ENCODE data around the gene KSR2.

Gene KSR2

DNA sequence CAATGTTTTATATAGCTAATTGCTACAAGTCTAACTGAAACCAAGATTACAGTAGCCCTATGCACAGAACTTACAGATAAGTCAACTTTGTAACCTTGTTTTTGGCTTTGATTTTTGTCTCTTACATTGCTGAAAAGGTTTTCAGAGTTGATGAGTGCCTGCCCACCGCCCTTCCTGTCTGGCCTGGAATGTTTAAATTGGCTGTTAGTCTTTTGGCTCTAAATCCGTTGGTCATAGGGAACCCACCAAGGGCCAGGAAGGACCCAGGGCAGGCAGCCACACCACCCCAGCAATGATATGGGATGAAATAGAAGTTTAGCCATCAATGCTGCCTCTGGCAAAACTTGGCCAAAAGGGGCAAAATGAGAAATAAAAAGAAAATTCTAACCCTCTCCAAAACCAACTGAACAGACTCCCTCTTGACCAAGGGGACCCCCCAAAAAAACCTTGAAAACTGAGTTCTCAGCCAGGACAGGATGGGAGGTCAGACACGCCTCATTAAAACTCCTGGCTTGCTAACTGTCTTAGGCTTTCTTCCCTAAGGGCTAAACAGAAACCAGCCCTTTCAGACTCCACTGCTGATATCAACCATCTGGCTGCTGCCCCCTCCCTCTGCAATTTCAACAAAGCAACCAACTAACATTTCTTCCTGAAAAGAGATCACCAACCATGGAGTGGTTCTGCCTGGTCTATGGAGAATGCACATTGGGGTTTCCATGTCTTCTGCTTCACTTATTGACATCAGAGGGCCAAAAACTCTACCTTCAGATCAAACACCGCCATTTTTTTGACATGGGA, 365.3 kb downstream of the KSR2 start:
- DNase-seq: no peak

DNA sequence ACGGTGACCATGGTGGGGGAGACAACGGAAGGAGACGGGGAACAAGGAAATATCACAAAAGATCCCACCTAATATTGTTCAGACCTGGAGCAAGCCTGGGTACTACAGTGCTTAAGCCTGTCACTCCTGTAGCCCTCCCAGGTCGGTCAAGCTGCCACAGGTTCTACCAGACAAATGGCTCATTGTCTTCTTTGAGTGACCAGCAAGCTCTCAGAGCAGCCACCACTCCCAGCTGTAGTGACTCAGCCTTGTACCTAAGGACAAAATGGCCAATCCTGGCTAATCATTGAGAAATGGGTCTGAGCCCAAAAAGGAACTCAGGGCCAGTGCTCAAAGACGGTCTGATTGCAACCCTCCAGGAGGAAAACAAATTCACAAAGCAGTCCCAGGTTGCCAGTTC, 368.9 kb downstream of the KSR2 start:
- DNase-seq: no peak

DNA sequence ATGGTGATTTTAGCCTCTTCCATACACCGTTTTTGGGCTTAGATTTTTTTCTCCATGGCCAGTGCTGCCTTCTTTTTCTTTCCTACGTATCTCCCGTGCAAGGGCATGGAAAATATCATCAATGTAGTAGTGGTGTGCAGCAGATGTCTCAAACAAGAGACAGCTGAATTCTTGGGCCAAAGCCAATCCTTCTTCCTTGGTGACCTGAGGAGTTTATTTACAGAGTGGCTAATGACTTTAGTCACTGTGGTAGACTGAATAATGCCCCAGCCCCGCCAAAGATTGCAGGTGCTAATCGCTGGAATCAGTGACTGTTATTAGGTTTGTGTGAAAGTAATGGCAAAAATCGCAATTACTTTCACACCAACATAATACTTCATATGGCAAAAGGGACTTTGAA, 371.8 kb downstream of the KSR2 start:
- DNase-seq: no peak

DNA sequence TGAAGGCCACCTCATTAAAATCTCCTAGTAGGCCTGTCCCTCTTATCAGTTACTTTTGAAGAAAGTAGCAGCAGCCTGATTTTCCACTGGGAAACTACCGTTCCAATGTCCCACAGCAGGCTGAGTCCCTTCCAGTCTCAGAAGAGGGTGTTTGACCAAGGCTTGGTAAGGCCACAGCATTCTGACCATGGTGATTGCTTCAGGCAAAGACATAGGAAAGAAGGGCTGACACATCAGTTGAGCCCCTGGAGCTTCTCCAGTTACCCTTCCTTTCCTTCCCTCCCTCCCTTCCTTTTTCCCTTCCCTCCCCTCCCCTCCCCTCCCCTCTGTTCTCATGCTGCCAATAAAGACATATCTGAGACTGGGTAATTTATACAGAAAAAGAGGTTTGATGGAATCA, 373.0 kb downstream of the KSR2 start:
- DNase-seq: no peak

DNA sequence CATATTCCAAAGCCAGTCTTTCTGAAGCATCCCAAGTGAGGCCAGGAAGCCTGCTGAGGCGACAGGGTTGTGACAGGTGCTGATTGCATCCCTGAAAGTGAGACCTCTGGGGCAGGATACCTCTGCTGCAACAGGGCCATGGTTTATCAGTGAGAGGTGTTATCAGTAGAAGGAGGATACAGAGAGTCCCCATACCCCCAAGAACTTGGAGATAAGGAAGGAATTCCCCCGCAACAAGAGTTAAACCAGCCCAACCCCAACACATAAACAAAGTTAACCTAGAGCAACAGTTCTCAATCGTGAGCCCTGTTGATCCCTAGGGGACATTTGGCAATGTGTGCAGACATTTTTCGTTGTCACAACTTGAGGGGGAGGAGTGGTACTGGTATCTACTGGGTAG, 374.3 kb downstream of the KSR2 start:
- no peak for DNase-seq

DNA sequence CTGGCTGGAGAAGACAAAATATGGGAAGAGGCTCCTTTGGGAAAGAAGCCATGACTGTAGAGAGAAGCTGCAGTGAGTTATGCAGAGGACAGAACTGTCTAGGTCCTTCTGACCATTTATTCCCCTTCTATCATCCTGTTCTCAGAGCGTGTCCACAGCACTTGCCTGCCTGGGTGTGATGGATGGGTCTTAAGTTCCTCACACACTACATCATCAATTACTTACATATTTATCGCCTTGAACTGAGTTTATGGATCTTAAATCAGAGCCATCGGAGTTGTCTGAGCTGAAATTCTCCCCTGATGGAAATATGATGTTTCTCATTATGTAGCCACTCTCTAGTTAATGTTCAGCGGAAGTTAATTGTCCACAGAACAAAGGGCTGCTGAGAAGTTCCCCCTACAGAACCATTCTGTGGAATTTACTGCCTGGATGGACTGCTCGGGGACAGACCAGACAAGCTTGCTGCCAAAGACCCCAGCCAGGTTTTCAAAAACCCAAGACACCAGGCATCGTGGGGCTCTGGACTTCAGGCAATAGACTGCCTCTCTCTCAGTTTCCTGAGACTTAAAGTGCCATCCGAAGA, 374.9 kb downstream of the KSR2 start:
- DNase-seq: no peak

GRCh38 chr12:117592588-117593305, 376.0 kb downstream of the KSR2 start:
- no peak for DNase-seq

- DNase-seq: no peak
Observed at GRCh38 chr12:117590999-117591398, 377.8 kb downstream of the KSR2 start.

DNA sequence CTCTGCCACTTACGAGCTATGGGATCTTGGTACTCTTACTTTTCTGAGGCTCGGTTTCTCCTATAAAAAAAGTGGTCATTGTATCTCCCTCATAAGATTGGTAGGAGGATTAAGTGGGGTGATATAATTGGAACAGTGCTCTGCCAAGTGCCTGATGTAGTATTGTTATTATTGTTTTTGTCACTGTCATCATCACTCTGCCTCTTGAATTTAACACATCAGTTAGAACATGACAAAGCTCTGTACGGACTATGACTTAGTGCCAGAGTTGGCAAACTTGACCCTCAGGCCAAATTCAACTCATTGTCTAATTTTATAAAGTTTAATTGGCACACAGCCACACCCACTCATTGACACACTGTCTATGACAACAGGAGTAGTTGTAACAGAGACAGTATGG, 378.4 kb downstream of the KSR2 start:
- no peak for DNase-seq

GRCh38 chr12:117589021-117589420, 379.8 kb downstream of the KSR2 start:
- DNase-seq: no peak

DNA sequence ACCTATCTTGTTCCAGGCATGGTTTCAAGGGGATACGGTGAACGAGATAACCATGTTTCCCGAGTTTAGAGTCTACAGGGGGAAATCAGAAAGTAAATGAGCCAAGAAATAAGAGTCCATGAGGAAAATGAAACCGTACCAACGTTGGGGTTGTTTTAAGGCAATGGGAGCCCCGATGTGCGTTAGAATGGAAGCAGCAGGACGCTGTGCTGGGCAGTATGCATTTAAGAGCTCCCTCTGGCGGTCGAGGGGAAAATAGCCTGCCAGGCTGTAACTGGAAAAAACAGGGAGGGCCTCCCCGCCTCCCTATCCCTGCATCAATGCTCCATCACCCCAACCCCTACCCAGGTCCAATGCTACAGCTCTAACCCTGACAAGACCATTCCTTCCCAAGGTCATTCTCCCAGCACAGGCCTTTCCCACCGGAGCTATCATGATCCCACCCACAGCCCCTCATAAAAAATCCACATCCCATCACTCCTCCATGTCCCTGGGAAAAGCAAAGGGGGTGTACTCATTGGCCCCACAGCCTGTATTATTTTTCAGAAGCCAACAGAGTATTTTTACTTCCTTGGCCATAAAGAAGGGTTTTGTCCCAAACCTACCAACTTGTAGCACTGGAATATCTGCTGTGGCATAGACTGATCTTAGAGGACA, 381.0 kb downstream of the KSR2 start:
- DNase-seq: peak; percentile 17 to 23

DNA sequence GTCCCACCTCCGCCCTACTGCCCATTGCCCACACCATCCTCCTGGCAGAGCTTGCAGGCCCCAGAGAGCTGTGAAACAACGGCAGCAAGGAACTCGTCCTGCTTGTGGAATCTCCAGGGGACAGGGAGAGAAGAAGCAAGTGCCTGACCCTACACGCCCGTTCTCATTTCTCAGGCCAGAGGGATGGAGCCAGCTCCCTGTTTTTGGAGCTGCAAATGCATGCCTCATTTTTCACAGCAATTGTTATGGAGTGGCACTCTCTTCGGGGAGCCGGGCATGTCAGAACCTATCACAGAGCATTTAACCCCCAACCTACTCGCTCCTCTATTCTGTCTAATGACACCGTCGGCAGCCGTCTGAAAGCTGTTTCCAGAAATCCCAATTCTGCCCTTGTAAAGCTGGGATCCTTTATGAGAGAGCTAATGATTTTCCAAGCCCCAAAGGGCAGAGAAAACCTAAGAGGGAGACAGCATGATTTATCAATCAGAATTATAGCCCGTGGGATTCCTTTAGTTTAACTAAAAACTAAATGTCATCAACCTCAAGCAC, 385.0 kb downstream of the KSR2 start:
- DNase-seq: no peak

DNA sequence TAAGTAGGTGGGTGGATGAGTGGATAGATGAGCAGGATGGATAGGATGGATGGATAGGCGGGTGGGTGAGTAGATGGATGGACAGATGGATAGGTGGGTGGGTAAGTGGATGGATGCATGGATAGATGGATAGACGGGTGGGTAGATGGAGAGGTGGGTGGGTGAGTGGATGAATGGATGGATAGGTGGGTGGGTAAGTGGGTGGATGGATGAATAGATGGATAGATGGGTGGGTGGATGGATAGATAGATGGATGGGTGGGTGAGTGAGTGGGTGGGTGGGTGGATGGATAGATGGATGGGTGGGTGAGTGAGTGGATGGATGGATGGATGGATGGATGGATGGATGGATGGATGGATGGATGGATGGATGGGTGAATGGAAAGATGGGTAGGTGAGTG, 385.7 kb downstream of the KSR2 start:
- no peak for DNase-seq

DNA sequence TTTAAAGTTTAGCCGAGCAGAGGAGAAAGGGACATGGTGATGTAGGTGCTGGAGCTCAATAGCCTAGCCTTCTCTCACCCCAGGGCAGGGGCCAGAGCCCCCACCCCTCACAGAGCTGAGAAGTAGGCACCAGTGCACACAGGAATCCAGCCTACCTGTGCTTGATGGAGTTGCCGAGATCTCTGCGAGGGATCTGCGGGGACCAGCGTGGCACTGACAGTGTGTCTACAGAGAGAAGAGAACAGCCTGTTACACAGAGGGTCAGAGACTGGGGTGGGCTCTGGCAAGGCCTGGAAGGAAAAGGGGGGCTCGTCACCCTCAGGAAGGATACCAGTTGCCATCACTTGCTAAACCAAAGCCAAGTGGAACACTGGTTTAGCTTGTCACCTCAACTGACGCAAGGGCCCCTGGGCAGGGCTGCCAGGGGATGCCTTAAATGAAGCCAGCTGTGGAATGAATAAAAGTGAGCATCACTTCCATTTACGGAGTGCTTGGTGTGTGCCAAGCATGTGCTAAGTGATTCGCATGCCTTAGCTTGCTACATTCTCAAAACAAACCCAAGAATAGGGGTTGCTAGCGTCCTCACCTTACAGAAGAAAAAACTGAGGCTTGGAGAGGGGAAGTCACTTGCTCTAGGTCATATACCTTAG, 386.5 kb downstream of the KSR2 start:
- DNase-seq: no peak

DNA sequence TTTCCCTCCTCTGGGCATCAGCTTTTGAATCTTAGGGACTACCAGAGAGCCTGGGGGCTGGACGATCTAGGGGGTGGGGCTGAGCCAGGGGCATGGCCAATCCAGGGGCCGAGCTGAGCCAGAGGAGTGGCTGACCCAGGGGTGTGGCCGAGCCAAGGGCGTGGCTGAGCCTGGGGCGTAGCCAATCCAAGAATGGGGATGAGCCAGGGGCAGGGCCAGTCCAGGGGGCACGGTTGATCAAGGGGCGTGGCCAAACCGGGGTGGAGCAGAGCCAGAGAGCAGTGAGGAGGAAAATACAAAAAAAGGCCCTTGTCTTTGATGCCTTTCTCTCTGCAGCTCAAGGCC, 388.1 kb downstream of the KSR2 start:
- no peak for DNase-seq

DNA sequence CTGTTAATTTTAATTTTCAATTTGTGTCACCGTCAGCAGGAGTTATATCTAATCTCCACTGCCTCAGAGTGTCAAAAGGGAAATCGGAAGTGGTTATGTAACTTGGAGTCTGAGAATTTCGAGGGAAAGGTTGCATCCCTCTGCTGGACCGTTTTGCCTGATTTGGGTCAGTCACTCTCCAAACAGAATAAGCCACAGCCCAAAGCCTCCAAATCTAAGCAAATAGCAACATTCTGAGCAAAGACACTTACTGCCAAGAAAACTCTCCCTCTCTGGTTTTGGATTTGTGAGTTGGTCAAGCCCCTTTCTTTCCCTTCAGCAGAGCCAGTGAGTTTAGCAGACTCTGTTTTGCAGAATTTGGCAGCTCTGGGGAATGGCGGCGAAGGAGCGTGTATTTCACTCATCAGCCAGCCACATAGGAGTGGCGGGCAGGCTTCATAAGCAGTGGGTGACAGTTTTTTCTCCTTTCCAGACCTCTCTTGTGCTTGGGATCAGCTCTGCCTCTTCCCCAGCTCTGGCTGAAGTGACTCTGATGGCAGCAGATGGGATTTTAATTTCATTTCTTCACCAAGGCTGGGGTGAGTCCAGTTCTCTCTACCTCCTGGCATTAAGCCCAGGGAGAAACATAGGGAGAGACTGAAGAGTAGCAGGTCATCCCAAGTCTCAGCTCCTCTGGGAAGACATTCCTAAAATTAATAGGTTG, 388.6 kb downstream of the KSR2 start:
- DNase-seq: no peak

DNA sequence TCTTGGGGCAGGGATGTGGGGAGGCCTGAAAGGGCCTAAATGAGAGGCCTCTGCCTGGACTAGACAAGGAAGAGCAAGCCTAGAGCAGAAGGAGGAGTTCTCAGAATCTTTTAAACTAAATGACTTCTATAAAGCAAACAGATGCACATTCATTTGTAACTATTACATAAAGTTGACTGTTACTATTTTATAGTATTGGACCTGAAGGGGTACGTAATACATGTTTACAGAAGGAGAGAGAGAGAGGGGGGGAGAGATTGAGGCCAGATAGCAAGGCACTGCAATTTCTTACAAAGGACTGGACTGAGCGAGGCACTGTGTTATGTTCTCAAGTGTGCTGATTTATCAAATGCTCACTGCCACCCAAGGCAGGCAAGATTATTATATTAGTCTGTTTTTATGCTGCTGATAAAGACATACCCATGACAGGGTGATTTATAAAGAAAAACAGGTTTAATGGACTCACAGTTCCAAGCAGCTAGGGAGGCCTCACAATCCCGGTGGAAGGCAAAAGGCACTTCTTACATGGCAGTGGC, 391.6 kb downstream of the KSR2 start:
- no peak for DNase-seq

- no peak for DNase-seq
Observed at GRCh38 chr12:117576053-117576452, 392.7 kb downstream of the KSR2 start.

- no peak for DNase-seq
Observed at GRCh38 chr12:117574655-117575054, 394.1 kb downstream of the KSR2 start.

DNA sequence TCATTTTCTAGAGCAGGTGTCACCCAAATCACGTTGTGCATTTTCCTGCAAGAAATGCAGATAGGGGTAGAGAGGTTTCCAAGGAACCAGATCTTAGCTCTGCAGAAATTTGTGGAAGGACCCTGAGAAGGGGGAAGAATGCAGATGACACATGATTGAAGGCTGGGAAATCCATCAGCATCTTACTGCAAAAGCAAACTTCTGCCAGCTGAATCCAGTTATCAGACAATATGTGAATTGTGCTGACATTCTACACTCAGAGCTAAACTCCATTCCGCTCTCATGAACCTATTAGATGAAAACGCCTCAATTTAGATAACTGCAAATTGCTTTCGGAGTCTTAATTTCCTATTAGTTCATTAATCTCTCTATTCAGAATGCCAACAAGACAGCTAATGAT, 396.0 kb downstream of the KSR2 start:
- DNase-seq: no peak

GRCh38 chr12:117571321-117571720, 397.5 kb downstream of the KSR2 start:
- no peak for DNase-seq

- DNase-seq: no peak
Observed at GRCh38 chr12:117570608-117571007, 398.2 kb downstream of the KSR2 start.
